GM12891 (cell line): Measurements from ENCODE around the gene VCAN.

Experiments used
- DNase-seq: peaks from one replicate; pipeline ENCODE4 v3.0.0; 2011; ENCODE audit warnings: low spot score; ENCODE audit not compliant: insufficient read length
- FAIRE-seq: peaks from 2 replicates; lab custom pipeline; 2011; peaks lifted over from hg19 to GRCh38; lab: Jason Lieb, UNC
- PAX5 ChIP-seq: IDR thresholded peaks from 2 replicates; pipeline ENCODE4 v1.6.1; 2011; ENCODE audit warnings: low read length, moderate library complexity, mild to moderate bottlenecking; ENCODE audit not compliant: insufficient read depth, severe bottlenecking
- POLR2A ChIP-seq: IDR thresholded peaks from 2 replicates; pipeline ENCODE4 v1.6.1; 2011; ENCODE audit warnings: low read depth, low read length, control low read depth
- POLR2AphosphoS5 ChIP-seq: IDR thresholded peaks from 2 replicates; pipeline ENCODE4 v1.6.1; 2011; ENCODE audit warnings: low read depth, low read length, control low read depth
- POU2F2 ChIP-seq: IDR thresholded peaks from 2 replicates; pipeline ENCODE4 v1.6.1; 2011; ENCODE audit warnings: low read depth, mild to moderate bottlenecking, control low read depth, low read length, moderate library complexity
- SPI1 ChIP-seq: IDR thresholded peaks from 2 replicates; pipeline ENCODE4 v1.6.1; 2011; ENCODE audit warnings: low read depth, low read length, control low read depth
- TAF1 ChIP-seq: IDR thresholded peaks from 2 replicates; pipeline ENCODE4 v1.6.1; 2011; ENCODE audit warnings: low read depth, low read length, control low read depth

Gene VCAN

DNA sequence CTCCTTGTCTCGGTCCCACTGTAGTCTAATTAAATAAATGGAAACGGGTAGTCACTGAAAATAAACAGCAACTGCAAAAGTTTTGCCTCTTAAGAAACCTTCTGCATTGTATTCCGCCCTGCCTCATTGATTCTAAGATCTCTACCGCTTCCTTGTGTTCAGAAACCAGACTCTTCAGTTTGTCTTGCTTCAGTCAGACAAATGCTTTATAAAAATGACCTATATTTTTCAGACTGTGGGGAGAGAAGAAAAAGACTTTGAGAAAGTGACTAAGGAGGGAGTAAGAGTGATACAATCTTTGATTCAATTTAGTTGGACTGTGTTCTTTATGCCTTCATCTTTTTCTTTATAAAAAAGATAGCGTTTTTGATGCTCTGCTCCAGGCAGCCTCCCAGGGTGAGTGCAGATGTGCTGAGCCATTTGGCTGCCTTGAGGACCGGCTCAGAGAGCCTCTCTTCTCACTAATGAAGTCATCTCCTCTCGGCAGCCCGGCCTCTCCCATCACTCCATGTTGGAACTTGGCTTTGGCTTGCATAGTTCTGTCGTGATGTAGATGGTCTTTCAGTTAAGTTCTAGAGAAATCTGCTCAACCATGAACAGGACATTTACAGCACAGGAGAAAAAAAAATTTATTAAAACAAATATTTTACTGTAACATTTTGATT, 4.0 kb upstream of the VCAN start:
- TF ChIP-seq SPI1 (no peak), POU2F2 (no peak), POLR2A (no peak), POLR2AphosphoS5 (no peak), PAX5 (no peak), TAF1 (no peak)
- FAIRE-seq (no peak), DNase-seq (no peak)

DNA sequence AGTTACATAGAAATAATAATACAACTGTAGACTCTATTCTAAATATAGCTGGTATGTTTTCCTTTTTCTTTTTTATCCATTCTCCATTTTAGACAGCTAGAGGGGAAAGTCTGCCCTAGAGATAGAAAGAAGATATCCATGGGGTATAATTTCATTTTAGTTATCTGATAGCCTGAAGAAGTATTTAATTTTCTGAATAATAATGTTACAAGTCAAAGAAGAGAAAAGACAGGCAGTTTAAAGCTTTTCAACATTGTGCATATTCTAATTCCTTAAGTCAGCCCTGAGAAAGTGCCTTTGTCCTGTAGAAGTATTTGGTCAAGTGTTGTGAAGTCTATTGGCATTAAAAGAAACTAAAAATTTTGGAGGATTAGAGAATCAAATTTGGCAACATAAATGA, 2.5 kb upstream of the VCAN start:
- no peak for FAIRE-seq

DNA sequence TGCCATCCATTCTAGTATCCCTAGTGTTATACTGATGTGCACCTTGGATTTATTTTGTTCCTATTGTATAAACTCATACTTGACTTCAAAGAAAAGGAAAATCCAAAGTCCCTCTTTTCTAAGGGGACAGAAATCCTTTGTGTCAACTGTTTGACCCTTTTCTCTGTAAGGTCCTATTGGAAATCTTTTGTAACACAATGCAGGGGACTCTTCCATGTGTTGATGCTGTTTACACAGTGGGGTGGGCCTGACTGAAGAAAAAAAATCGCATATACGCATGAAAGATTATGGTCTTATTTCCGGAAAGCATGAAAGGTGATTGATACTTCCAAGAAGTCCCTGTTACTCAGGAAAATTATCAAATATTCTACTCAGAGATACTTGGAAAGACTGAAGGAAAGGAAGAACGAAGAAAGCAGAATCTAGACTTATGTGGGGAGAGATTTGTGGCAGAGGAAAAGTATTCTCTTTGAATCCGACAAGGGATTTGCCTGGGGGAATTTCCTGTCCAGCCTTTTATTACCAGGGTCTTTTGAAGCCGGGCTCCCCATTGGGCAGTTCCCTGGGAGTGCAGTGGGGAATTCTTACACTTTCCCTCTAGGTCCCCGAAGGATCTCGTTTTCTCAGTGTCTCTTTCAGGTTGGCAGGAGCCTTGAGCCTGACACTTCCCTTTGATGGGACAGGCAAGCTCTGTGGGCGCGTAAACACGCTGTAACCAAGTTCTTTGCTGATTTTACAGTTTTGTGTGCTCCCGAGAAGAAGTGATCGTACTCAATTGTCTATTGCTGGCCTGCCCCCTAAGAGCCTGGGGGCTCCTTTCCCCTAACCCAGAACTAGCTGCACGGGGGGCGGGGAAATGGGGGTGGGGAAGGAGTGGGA, 779 bp upstream of the VCAN start:
- FAIRE-seq (peak; percentile 5), DNase-seq (no peak)
- TF ChIP-seq TAF1: no peak
- no peak for TF ChIP-seq POLR2A
- no peak for TF ChIP-seq POU2F2
- no peak for TF ChIP-seq POLR2AphosphoS5
- TF ChIP-seq SPI1: no peak
- no peak for TF ChIP-seq PAX5

More for the DNA sequence above, 2.5 kb upstream of the VCAN start:
- DNase-seq: no peak
- TF ChIP-seq TAF1: no peak
- TF ChIP-seq POU2F2: no peak
- no peak for TF ChIP-seq SPI1
- no peak for TF ChIP-seq POLR2AphosphoS5
- no peak for TF ChIP-seq PAX5
- TF ChIP-seq POLR2A: no peak

DNA sequence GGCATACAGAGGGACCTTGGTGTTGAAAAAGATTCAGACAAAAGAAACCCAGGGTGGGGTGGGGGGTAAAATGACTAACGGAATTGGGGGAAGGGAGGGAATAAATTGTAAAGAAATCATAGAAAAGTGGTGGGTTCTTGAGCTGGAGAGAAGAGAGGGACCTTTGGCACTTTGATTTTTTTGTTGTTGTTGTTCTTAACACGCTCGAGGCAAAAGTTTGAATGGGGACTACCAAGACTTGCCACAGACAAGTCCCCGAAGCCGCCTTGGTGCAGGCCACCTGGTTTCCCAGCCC, 616 bp downstream of the VCAN start:
- no peak for DNase-seq
- no peak for FAIRE-seq

DNA sequence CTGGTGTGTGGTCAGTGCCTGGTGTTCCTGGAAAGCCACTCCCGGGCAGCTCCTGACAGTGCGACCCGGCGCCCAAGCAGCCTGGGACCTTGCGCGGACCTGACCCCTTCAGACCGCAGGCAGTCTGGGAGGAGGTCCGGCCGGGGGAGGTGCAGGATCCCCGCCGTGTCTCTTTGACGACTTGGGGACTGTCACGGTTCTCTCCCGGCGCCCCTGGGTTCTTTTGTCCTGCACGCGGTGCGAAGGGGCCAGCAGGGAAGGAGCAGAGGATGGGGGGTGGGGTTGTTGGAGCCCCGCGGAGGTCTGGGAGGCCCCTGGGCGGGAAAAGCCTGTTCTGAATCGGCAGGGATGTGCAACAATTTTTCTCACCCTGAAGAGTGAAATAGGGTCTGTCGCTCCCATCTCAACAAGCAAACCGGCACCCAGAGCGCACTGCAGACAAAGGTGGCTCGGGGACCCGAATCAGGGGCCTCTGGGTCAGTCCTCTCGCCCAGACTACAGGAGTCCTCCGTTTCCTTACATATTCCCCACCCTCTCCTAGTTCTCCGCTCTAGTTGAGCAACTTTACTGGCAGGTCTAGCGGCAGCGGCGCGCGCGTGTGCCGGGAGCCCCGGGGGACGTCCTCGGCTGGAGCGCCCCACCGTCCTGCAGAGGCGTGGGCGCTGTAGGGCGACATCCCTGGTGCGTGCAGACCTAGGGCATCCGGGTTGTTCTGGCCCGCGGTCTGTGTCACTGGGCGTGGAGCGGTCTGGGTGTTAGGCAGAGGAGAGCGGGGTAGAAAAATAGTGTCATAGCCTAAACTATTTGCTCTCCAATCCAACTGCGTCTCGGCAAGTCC, 1.2 kb downstream of the VCAN start:
- FAIRE-seq: peak; percentile 38
- peak; percentile 32 for DNase-seq
- no peak for TF ChIP-seq POLR2AphosphoS5
- no peak for TF ChIP-seq TAF1
- TF ChIP-seq POLR2A: no peak
- TF ChIP-seq SPI1: no peak
- no peak for TF ChIP-seq PAX5
- no peak for TF ChIP-seq POU2F2

More for the DNA sequence above, 616 bp downstream of the VCAN start:
- TF ChIP-seq TAF1 (no peak), POLR2A (no peak), POLR2AphosphoS5 (no peak), SPI1 (no peak), PAX5 (no peak), POU2F2 (no peak)

DNA sequence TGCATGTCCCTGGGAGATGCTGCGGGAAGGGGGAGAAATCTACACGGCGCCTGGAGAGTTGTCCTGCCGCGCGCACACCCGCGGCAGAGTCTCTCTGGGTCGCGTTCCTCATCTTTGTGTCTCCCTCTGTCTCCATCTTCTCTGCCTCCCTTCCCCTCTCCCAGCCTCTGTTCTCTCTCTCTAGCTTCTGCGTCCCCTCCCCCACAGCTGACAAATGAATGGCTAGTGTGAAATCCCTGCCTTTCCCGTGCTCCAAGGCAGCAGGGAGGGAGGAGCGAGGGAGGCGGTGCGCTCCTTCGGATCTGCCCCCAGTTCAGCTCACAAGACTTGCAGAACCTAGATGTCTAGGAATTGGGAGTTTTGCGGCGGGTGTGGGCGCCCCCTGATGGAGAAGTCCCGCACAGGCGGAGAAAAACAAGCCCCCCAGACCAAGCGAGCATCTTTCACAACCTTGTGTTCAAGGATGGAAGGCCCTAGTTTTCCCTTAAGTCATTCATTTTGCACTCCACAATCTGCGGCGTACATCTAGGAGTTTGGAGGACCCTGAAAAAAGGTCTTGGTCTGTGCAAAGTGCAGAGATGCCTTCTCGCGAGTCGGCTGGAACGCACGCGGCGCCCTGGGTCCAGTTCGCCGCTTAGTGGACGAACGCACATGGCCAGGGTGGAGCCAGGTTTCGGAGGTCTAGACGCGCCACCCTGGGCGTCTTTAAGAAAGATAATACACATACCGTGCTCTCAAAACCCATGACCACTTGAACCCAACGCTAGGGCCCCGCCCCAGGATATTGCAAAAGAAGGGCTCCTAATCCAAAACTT, 2.0 kb downstream of the VCAN start:
- no peak for TF ChIP-seq POLR2AphosphoS5
- no peak for TF ChIP-seq TAF1
- no peak for TF ChIP-seq POLR2A
- no peak for TF ChIP-seq SPI1
- no peak for TF ChIP-seq POU2F2
- TF ChIP-seq PAX5: no peak
- FAIRE-seq (peak; percentile 82), DNase-seq (peak; percentile 65)

DNA sequence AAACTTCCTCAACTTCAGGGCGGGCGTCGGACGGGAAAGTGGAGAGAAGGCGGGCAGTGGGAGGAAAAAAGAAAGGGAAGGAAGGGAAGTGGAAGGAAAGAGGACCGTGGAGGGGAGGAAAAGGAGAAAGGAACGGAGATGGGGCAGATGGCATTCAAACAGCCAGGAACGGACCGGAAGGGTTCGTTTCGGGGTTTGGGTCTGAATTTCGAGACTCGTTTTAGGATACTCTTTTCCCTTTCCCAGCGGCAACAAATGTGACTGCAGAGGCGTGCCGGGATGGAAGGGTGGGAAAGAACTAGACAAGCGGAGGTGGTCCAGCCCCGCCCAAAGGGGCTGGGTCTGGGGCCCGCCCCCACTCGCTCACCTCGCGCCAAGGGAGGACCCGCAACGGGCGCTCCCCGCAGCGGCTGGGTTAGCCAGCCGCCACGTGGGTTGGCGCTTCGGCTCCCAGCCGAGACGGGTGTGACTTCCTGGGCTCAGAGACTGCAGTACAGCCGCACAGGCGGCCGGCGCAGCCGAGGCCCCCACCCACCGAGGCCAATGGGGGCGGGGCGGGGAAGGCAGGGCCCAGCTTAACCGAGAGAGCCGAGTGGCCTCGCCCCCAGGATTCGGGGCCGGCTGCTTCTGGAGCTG, 2.7 kb downstream of the VCAN start:
- TF ChIP-seq SPI1 (no peak), POU2F2 (peak; percentile 13; the same call in 1 of the 2 replicates)
- DNase-seq: peak; percentile 41
- peak; percentile 86 for FAIRE-seq

DNA sequence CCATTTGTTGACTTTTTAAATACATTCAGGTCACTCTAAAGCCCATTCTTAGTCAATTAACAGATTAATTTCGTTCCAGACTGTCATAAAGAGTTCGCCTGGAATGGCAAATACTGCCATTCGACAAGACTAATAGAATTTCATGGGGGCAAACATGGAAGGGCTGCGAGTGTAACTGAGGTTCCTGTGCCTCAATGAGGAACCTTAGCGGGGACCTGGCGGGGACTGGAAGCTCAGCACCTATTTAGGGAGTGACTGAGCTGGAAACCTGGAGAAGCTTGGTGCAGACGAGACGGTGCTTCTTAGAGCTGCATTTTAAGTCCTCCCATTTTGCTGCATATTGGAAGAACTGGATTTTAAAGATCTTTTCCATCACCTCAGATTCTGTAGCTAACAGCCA, 3.4 kb downstream of the VCAN start:
- DNase-seq (no peak), FAIRE-seq (peak; percentile 64)
- TF ChIP-seq POLR2AphosphoS5 (no peak), TAF1 (no peak), PAX5 (no peak), SPI1 (no peak), POLR2A (no peak), POU2F2 (no peak)
